Esophagus squamous epithelium (tissue), 4 donors: ENCODE results near the gene CCSAP.

Experiments
- POLR2A ChIP-seq, 4 donors: fragments of 450-650 bp; IDR thresholded peaks; one replicate each; pipeline ENCODE4 v1.6.1; 2017; ENCODE audit warnings: antibody characterized with exemption in 4 of 4, mild to moderate bottlenecking in 4 of 4, moderate library complexity in 3 of 4
- TF ChIP-seq, protein P1 (sequence below), 6 experiments: fragments of 450-650 bp in 4 of 6; fragments of 200-600 bp in 2 of 6; sonication (generic) in 2 of 6; IDR thresholded peaks; one replicate each; pipeline ENCODE4 v1.5.1; 2016 to 2019; ENCODE audit warnings: antibody characterized with exemption in 6 of 6, mild to moderate bottlenecking in 4 of 6, moderate library complexity in 4 of 6

DNA sequence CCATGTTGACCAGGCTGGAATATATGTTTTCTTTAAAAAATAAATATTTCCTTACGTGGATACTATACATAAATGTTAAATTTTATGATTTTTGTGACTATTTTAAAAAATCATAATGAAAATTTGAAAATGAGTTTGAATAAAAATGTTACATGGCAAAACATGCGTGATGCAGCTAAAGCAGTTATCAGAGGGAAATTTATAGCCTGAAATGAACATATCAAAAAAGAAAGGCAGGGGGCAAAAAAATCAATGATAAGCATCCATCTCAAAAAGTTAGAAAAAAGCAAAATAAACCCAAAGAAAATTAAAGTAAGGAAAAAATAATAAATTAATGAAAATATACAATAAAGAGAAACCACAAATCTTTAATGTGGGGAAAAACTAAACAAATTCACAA lies 8.6 kb downstream of the CCSAP start:
- TF ChIP-seq, protein P1, sequence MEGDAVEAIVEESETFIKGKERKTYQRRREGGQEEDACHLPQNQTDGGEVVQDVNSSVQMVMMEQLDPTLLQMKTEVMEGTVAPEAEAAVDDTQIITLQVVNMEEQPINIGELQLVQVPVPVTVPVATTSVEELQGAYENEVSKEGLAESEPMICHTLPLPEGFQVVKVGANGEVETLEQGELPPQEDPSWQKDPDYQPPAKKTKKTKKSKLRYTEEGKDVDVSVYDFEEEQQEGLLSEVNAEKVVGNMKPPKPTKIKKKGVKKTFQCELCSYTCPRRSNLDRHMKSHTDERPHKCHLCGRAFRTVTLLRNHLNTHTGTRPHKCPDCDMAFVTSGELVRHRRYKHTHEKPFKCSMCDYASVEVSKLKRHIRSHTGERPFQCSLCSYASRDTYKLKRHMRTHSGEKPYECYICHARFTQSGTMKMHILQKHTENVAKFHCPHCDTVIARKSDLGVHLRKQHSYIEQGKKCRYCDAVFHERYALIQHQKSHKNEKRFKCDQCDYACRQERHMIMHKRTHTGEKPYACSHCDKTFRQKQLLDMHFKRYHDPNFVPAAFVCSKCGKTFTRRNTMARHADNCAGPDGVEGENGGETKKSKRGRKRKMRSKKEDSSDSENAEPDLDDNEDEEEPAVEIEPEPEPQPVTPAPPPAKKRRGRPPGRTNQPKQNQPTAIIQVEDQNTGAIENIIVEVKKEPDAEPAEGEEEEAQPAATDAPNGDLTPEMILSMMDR (IDR thresholded peaks at IDR 0.05): no peak
- TF ChIP-seq POLR2A (IDR thresholded peaks at IDR 0.05): no peak
